Panc1 (cell line): ENCODE measurements around the gene DCTN2. TPM values are rescaled to one million over a fixed set of nuclear protein-coding genes. Genes with fewer than 3 reads are reported as not detected.

Experiments used
- ATAC-seq: fragments of 200-7000 bp; cut with Tn5 transposase; 2 replicates; pipeline ENCODE4 v1.9.1; 2020; ENCODE audit warnings: mild to moderate bottlenecking, moderate library complexity
- BruUV-seq: library from RNA; stranded (reverse); fragments of 400-500 nt; replicated peaks from 2 replicates; lab custom pipeline; 2021; lab: Mats Ljungman, UMichigan
- CTCF ChIA-PET: fragments of 300-600 bp; sonication (Branson Sonifier 250); formaldehyde crosslinking; loops from one replicate; lab custom pipeline; 2022; ENCODE audit warnings: antibody characterized with exemption; lab: Charles Lee
- POLR2A ChIA-PET: fragments of 300-600 bp; sonication (Branson Sonifier 250); formaldehyde crosslinking; loops from one replicate; lab custom pipeline; 2022; ENCODE audit warnings: antibody characterized with exemption; lab: Charles Lee
- DNase-seq: peaks from one replicate; pipeline ENCODE4 v3.0.0-alpha.2; 2010; ENCODE audit warnings: low read depth, low spot score
- H3K27ac ChIP-seq: 2 replicates; pipeline ENCODE4 v1.5.1; 2011; ENCODE audit warnings: mild to moderate bottlenecking, low read length, inconsistent platforms
- H3K27me3 ChIP-seq: fragments of 200-500 bp; sonication (Bioruptor generic); 2 replicates; pipeline ENCODE4 v1.6.0; 2014; ENCODE audit warnings: low read length, inconsistent platforms; ENCODE audit not compliant: control insufficient read depth, insufficient read depth
- H3K36me3 ChIP-seq: fragments of 200-500 bp; sonication (Bioruptor generic); 2 replicates; pipeline ENCODE4 v1.5.1; 2014; ENCODE audit warnings: inconsistent platforms, mild to moderate bottlenecking, low read length, moderate library complexity; ENCODE audit not compliant: control insufficient read depth, insufficient read depth
- H3K4me1 ChIP-seq: 2 replicates; pipeline ENCODE4 v1.5.1; 2011; ENCODE audit warnings: inconsistent platforms, mild to moderate bottlenecking, low read length, moderate library complexity; ENCODE audit not compliant: control insufficient read depth, insufficient read depth
- H3K4me3 ChIP-seq, 2 experiments: 2 replicates each; pipeline ENCODE4 v1.5.1; 2011 to 2012; ENCODE audit warnings: low read depth in 2 of 2, low read length in 2 of 2, mild to moderate bottlenecking in 2 of 2, inconsistent platforms in 1 of 2, moderate library complexity in 1 of 2
- H3K9me3 ChIP-seq: fragments of 200-500 bp; sonication (Bioruptor generic); 2 replicates; pipeline ENCODE4 v1.5.1; 2014; ENCODE audit warnings: low read depth, mild to moderate bottlenecking, inconsistent platforms, low read length, moderate library complexity; ENCODE audit not compliant: control insufficient read depth, insufficient read depth
- CTCF ChIP-seq: fragments of 450-650 bp; IDR thresholded peaks from 2 replicates; pipeline ENCODE4 v1.5.1; 2017; ENCODE audit warnings: mild to moderate bottlenecking
- POLR2AphosphoS5 ChIP-seq: IDR thresholded peaks from 2 replicates; pipeline ENCODE4 v1.6.1; 2012; ENCODE audit warnings: mild to moderate bottlenecking, low read depth, low read length, moderate library complexity
- REST ChIP-seq, 2 experiments: IDR thresholded peaks; 2 replicates each; pipeline ENCODE4 v1.6.1; 2011 to 2012; ENCODE audit warnings: low read depth in 2 of 2, control low read depth in 1 of 2, low read length in 1 of 2, mild to moderate bottlenecking in 1 of 2, moderate library complexity in 1 of 2; ENCODE audit not compliant: insufficient read depth in 1 of 2
- SIN3A ChIP-seq: IDR thresholded peaks from 2 replicates; pipeline ENCODE4 v1.6.1; 2012; ENCODE audit warnings: low read depth, mild to moderate bottlenecking, low read length, moderate library complexity, borderline replicate concordance; ENCODE audit not compliant: insufficient read depth
- TCF7L2 ChIP-seq: IDR thresholded peaks from 2 replicates; pipeline ENCODE4 v1.6.1; 2011; ENCODE audit warnings: mild to moderate bottlenecking, low read depth, low read length, inconsistent platforms
- in situ Hi-C: cut with HindIII; loops from 2 replicates; pipeline ENCODE4 v1.10.0; 2016; ENCODE audit warnings: low sequenced_read_pairs, low pct_unique_long_range_greater_than_20kb
- intact Hi-C: fragments of 100-400 bp; cut with micrococcal nuclease; formaldehyde crosslinking; loops from one replicate; pipeline ENCODE4 v1.10.0; 2022; ENCODE audit not compliant: unreplicated experiment
- microRNA-seq: library from miRNA; unstranded; fragments of <30 nt; microRNA quantifications from one replicate; pipeline ENCODE4 v1.1.0, GENCODE V29; 2020; ENCODE audit not compliant: unreplicated experiment
- total RNA-seq: library from RNA; stranded (reverse); gene quantifications from one replicate; pipeline ENCODE4 v1.2.1, GENCODE V29; 2021; ENCODE audit not compliant: unreplicated experiment

DCTN2 gene
- total RNA-seq, 1 experiment from 2014 or later: 97.6 TPM

GRCh38 chr12:57481671-57482070, 65.3 kb downstream of the DCTN2 start:
- no peak for ATAC-seq
- in situ Hi-C loops: no loop called here
- no peaks in the 10 kb centered on the region for H3K9me3 ChIP-seq

More at GRCh38 chr12:57481671-57482070, 65.3 kb downstream of the DCTN2 start:
- Histone ChIP-seq H3K4me1 (no peaks in the 10 kb centered on the region), H3K4me3 (no peak overlapping the region), H3K27me3 (no peaks in the 10 kb centered on the region), H3K27ac (no peak overlapping the region), H3K36me3 (no peaks in the 10 kb centered on the region)
- CTCF ChIA-PET: interaction anchor here (0.6 kb wide), 1 partner anchor 157 kb away, joined by 3 read pairs; no protein-coding TSS in a partner anchor
- no peak for DNase-seq
- POLR2A ChIA-PET: no interaction called here
- TF ChIP-seq CTCF (no peak), POLR2AphosphoS5 (no peak), TCF7L2 (no peak), REST (IDR thresholded peaks at IDR 0.05; ENCODE audit: insufficient read depth in 1 of 2, low read depth in 2 of 2, low read length in 1 of 2) (no peak), SIN3A (no peak)
- BruUV-seq: no TSS peak
- intact Hi-C loops: no loop called here

Small RNAs within 50 kb of the gene (microRNA-seq; reads per million reads assigned to microRNA genes)
- 1.6 reads per million for gene MIR616
- gene MIR6758: 0.95 reads per million

Other genes starting within 250 kb of the DCTN2 start
- gene R3HDM2, start 116.1 kb downstream of the DCTN2 start, total RNA-seq: 56.5 TPM
- not detected for gene INHBC, start 112.4 kb downstream of the DCTN2 start, total RNA-seq
- 0.59 TPM for gene INHBE, start 91.9 kb downstream of the DCTN2 start, total RNA-seq
- 6.5 TPM for gene GLI1, start 87.4 kb downstream of the DCTN2 start, total RNA-seq
- 0.92 TPM for gene ARHGAP9, start 67.3 kb downstream of the DCTN2 start, total RNA-seq
- 291 TPM for gene MARS1, start 59.1 kb downstream of the DCTN2 start, total RNA-seq
- gene DDIT3, start 26.7 kb downstream of the DCTN2 start, total RNA-seq: 47.2 TPM
- gene MBD6, start 24.4 kb downstream of the DCTN2 start, total RNA-seq: 115 TPM
- gene KIF5A, start 2.9 kb upstream of the DCTN2 start, total RNA-seq: 3.0 TPM
- 62.6 TPM for gene PIP4K2C, start 44.0 kb upstream of the DCTN2 start, total RNA-seq
- 37.8 TPM for gene DTX3, start 57.6 kb upstream of the DCTN2 start, total RNA-seq
- 10.5 TPM for gene ARHGEF25, start 64.2 kb upstream of the DCTN2 start, total RNA-seq
- 48.6 TPM for gene B4GALNT1, start 86.0 kb upstream of the DCTN2 start, total RNA-seq
- gene OS9, start 146.9 kb upstream of the DCTN2 start, total RNA-seq: 186 TPM
- gene AGAP2, start 191.6 kb upstream of the DCTN2 start, total RNA-seq: 0.49 TPM
- gene TSPAN31, start 197.8 kb upstream of the DCTN2 start, total RNA-seq: 17.5 TPM
- gene CDK4, start 205.1 kb upstream of the DCTN2 start, total RNA-seq: 201 TPM
- gene MARCHF9, start 207.9 kb upstream of the DCTN2 start, total RNA-seq: 2.3 TPM
- gene CYP27B1, start 219.9 kb upstream of the DCTN2 start, total RNA-seq: 4.0 TPM
- gene METTL1, start 224.9 kb upstream of the DCTN2 start, total RNA-seq: 46.5 TPM
- 7.4 TPM for gene EEF1AKMT3, start 225.4 kb upstream of the DCTN2 start, total RNA-seq
- 40.3 TPM for gene TSFM, start 235.6 kb upstream of the DCTN2 start, total RNA-seq